ENCODE measurements around the gene CAMK1D. TPM values are rescaled to one million over a fixed set of nuclear protein-coding genes. Genes with fewer than 3 reads are reported as not detected.

CAMK1D gene
- polyA plus RNA-seq, 1 donor (not counting 4 experiments of a cell fraction or from before 2014, with no cell fraction given) = 0.76 TPM

DNA sequence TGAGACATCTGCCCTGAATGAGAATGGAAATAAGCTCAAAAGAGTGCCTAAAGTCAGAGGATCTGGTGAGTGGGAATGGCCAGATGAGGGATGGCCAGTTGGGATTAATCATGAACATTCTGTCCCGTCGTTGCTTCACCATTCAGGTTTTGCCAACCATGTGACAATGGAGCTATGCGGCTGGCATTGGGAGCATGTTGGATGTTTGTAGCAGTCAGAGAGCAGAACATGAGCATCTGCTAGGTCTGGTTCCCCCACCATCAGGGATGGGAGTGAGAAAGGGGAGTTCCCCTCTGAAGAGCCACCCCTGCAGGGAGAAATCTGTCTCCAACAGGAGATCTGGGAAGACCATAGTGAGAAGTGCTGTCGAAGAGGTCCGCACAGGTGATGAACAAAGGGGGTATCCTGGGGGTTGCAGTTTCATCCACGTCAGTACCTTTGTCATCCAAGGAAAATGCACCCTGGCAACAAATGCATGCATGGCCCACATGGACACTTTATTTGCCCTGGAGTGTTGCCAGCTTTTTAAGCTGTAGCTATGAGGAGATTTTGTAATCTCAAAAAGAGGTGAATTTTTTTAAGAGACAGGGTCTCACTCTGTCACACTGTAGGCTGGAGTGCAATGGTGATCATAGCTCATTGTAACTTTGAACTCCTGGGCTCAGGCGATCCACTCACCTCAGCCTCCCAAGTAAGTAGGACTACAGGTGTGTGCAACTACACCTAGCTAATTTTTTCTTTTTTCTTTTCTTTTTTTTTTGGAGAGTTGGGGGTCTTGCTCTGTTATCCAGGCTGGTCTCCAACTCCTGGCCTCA is 190.2 kb downstream of the CAMK1D start:
- DNase-seq (ENCODE audit: low read depth, low spot score) = no peak
- FAIRE-seq = no peak
- Histone ChIP-seq H3K9ac (ENCODE audit: control insufficient read depth, extremely low read depth, insufficient read depth, low read length) (no peak overlapping the region), H4K20me1 (ENCODE audit: control insufficient read depth, extremely low read depth, insufficient read depth, low read length) (no peaks in the 10 kb centered on the region), H3K36me3 (ENCODE audit: control insufficient read depth in 2 of 2, extremely low read depth in 1 of 2, insufficient read depth in 2 of 2, low read length in 2 of 2) (no peaks in the 10 kb centered on the region), H3K9me3 (ENCODE audit: control insufficient read depth, low read depth, low read length) (no peaks in the 10 kb centered on the region), H3K4me3 (ENCODE audit: control insufficient read depth in 2 of 3, extremely low read depth in 1 of 3, insufficient read depth in 2 of 3, low read depth in 1 of 3, low read length in 3 of 3) (no peak overlapping the region), H3K4me1 (ENCODE audit: control insufficient read depth, extremely low read depth, insufficient read depth, low read length) (no peaks in the 10 kb centered on the region), H3K27me3 (ENCODE audit: control insufficient read depth, extremely low read depth, insufficient read depth, low read length) (no peaks in the 10 kb centered on the region), H3K27ac (ENCODE audit: control insufficient read depth, insufficient read depth, low read length) (no peak overlapping the region), H3K9me1 (ENCODE audit: control insufficient read depth, extremely low read depth, insufficient read depth, low read length) (no peaks in the 10 kb centered on the region), H3K79me2 (ENCODE audit: control insufficient read depth, insufficient read depth, low read length) (no peaks in the 10 kb centered on the region), H2AFZ (ENCODE audit: control insufficient read depth, low read length) (no peak overlapping the region), H3K4me2 (ENCODE audit: control insufficient read depth, extremely low read depth, insufficient read depth, low read depth, low read length) (no peak overlapping the region)
- dilution Hi-C loops (cut with MboI; ENCODE audit: extremely low pct_ligation_motif_present, low sequenced_read_pairs) = no loop called here
- TF ChIP-seq EZH2 (IDR thresholded peaks at IDR 0.05; ENCODE audit: low read length) = no peak
- TF ChIP-seq, protein P1, sequence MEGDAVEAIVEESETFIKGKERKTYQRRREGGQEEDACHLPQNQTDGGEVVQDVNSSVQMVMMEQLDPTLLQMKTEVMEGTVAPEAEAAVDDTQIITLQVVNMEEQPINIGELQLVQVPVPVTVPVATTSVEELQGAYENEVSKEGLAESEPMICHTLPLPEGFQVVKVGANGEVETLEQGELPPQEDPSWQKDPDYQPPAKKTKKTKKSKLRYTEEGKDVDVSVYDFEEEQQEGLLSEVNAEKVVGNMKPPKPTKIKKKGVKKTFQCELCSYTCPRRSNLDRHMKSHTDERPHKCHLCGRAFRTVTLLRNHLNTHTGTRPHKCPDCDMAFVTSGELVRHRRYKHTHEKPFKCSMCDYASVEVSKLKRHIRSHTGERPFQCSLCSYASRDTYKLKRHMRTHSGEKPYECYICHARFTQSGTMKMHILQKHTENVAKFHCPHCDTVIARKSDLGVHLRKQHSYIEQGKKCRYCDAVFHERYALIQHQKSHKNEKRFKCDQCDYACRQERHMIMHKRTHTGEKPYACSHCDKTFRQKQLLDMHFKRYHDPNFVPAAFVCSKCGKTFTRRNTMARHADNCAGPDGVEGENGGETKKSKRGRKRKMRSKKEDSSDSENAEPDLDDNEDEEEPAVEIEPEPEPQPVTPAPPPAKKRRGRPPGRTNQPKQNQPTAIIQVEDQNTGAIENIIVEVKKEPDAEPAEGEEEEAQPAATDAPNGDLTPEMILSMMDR (optimal IDR thresholded peaks at IDR 0.05 in 1 of 3, IDR thresholded peaks at IDR 0.05 in 1 of 3, conservative IDR thresholded peaks at IDR 0.05 in 1 of 3; ENCODE audit: extremely low read depth in 1 of 3, insufficient read depth in 2 of 3, low read length in 3 of 3) = no peak

- no peak overlapping the region for H3K27ac ChIP-seq (ENCODE audit: control insufficient read depth, insufficient read depth, low read length)
- H2AFZ ChIP-seq (ENCODE audit: control insufficient read depth, low read length) = no peak overlapping the region
- H3K9me1 ChIP-seq (ENCODE audit: control insufficient read depth, extremely low read depth, insufficient read depth, low read length) = no peaks in the 10 kb centered on the region
- no peak overlapping the region for H3K9ac ChIP-seq (ENCODE audit: control insufficient read depth, extremely low read depth, insufficient read depth, low read length)
- no peak overlapping the region for H3K4me2 ChIP-seq (ENCODE audit: control insufficient read depth, extremely low read depth, insufficient read depth, low read depth, low read length)
- no peak for TF ChIP-seq EZH2 (IDR thresholded peaks at IDR 0.05; ENCODE audit: low read length)
- TF ChIP-seq, protein P1 (optimal IDR thresholded peaks at IDR 0.05 in 1 of 3, IDR thresholded peaks at IDR 0.05 in 1 of 3, conservative IDR thresholded peaks at IDR 0.05 in 1 of 3; ENCODE audit: extremely low read depth in 1 of 3, insufficient read depth in 2 of 3, low read length in 3 of 3) = no peak
- H3K79me2 ChIP-seq (ENCODE audit: control insufficient read depth, insufficient read depth, low read length) = no peaks in the 10 kb centered on the region
- H3K9me3 ChIP-seq (ENCODE audit: control insufficient read depth, low read depth, low read length) = no peaks in the 10 kb centered on the region
- no peaks in the 10 kb centered on the region for H4K20me1 ChIP-seq (ENCODE audit: control insufficient read depth, extremely low read depth, insufficient read depth, low read length)
- dilution Hi-C loops (cut with MboI; ENCODE audit: extremely low pct_ligation_motif_present, low sequenced_read_pairs) = no loop called here
- H3K36me3 ChIP-seq (ENCODE audit: control insufficient read depth in 2 of 2, extremely low read depth in 1 of 2, insufficient read depth in 2 of 2, low read length in 2 of 2) = no peaks in the 10 kb centered on the region
- H3K27me3 ChIP-seq (ENCODE audit: control insufficient read depth, extremely low read depth, insufficient read depth, low read length) = no peaks in the 10 kb centered on the region
- H3K4me1 ChIP-seq (ENCODE audit: control insufficient read depth, extremely low read depth, insufficient read depth, low read length) = no peaks in the 10 kb centered on the region
- FAIRE-seq (no peak), DNase-seq (ENCODE audit: low read depth, low spot score) (no peak)
- no peak overlapping the region for H3K4me3 ChIP-seq (ENCODE audit: control insufficient read depth in 2 of 3, extremely low read depth in 1 of 3, insufficient read depth in 2 of 3, low read depth in 1 of 3, low read length in 3 of 3)
Observed at GRCh38 chr10:12540341-12540781, 191.0 kb downstream of the CAMK1D start.

Measured in keratinocyte (primary cell).